Effector memory CD8-positive, alpha-beta T cell (primary cell): ENCODE measurements around the gene TEDC1.
A peak's percentile ranks its signal among the peaks of the same experiment; 100 is the strongest.

Source experiments
- ATAC-seq: fragments of 150-1000 bp; cut with Tn5 transposase; replicated peaks from 2 replicates; pipeline ENCODE4 v1.10.0; 2021; ENCODE audit warnings: mild to moderate bottlenecking, moderate library complexity
- DNase-seq, 3 experiments: peaks; one replicate each; pipeline ENCODE4 v3.0.0; 2021
- H3K27ac Mint-ChIP-seq, 2 donors: one replicate each; pipeline ENCODE4 v1.8.0; 2022; ENCODE audit warnings: mild to moderate bottlenecking in 2 of 2, mixed read lengths in 2 of 2, moderate library complexity in 2 of 2
- H3K27me3 Mint-ChIP-seq, 2 donors: one replicate each; pipeline ENCODE4 v1.8.0; 2022; ENCODE audit warnings: mixed read lengths in 2 of 2
- H3K36me3 Mint-ChIP-seq: one replicate; pipeline ENCODE4 v1.8.0; 2022; ENCODE audit warnings: mild to moderate bottlenecking, moderate library complexity, mixed read lengths; ENCODE audit not compliant: insufficient read depth
- H3K4me1 Mint-ChIP-seq, 2 donors: one replicate each; pipeline ENCODE4 v1.8.0; 2022; ENCODE audit warnings: low read depth in 2 of 2, mixed read lengths in 2 of 2
- H3K4me3 Mint-ChIP-seq, 2 donors: one replicate each; pipeline ENCODE4 v1.8.0; 2022; ENCODE audit warnings: mild to moderate bottlenecking in 2 of 2, mixed read lengths in 2 of 2, moderate library complexity in 2 of 2
- H3K9me3 Mint-ChIP-seq, 2 donors: one replicate each; pipeline ENCODE4 v1.8.0; 2022; ENCODE audit warnings: mixed read lengths in 2 of 2

TEDC1 gene

DNA sequence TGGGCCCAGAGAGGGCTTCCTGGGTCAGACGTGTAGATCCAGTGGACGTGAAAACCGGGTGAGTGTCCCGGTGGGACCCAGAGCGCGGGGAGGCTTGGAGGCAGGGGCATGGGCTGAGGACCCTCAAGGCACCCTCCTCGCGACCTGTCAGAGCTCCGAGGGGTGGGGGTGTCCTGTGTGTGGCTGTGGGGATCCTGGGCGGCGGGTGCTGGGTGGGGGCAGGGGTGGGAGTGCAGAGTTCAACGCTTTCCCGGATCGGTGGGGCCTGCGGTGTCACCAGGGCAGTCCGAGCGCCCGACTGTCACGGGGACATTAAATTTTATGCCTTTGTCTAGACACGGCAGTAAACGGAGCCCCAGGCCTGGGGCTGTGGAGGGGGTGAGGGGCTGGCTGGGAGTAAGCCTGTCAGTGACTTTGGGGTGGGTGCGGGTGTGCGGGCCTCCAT lies 36.4 kb downstream of the TEDC1 start:
- Mint-ChIP-seq H3K27me3 (peaks cover 28 to 39% of the 10 kb centered on the region in 2 donors), H3K27ac (no peak overlapping the region), H3K9me3 (no peaks in the 10 kb centered on the region), H3K4me1 (peaks cover 5 to 22% of the 10 kb centered on the region in 2 donors), H3K4me3 (peak overlapping the region; percentile 81), H3K36me3 (peaks cover 4% of the 10 kb centered on the region)
- DNase-seq: no peak
- ATAC-seq: no peak

DNA sequence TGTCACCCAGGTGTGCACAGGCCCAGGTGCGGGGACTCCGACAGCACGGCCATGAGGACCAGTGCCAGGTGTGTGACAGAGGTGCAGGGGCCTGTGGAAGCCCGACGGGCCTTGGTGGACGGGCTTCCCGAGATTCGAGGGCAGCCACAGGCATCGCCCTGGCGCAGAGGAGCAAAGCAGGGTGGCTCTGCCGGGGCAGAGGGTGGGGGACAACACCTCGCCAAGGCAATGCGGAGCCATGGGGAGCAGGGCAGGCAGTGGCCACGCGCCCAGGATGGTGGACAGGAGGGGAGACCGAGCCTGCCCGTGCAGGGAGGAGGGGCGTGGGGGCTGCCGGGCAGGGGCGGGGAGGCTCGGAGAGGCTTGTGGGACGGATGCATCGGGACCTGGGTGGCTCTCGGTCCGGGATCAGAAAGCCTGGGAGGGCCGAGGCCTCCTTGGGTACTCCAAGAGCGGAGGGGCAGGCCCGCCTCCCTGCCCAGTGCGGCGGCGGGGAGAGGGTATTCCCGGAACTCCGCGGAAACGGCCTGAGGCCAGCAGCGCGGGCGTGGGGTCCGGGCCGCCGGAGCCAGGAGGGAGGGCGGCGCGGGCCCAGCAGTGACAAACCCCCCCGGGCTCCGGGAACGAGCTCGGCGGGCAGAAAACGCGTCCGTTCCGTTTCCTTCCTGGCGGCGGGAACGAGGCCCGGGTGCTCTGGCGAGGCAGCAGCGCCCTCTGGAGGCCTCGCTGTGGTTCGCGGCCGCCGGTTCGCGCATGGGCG lies 37.0 kb downstream of the TEDC1 start:
- DNase-seq (peak; percentile 76 to 82 (median 81)), ATAC-seq (peak; percentile 72)
- Mint-ChIP-seq H3K27me3 (peaks cover 32 to 42% of the 10 kb centered on the region in 2 donors), H3K4me1 (peaks cover 5 to 24% of the 10 kb centered on the region in 2 donors), H3K4me3 (peak overlapping the region; percentile 81), H3K36me3 (peaks cover 4% of the 10 kb centered on the region), H3K27ac (no peak overlapping the region), H3K9me3 (no peaks in the 10 kb centered on the region)

DNA sequence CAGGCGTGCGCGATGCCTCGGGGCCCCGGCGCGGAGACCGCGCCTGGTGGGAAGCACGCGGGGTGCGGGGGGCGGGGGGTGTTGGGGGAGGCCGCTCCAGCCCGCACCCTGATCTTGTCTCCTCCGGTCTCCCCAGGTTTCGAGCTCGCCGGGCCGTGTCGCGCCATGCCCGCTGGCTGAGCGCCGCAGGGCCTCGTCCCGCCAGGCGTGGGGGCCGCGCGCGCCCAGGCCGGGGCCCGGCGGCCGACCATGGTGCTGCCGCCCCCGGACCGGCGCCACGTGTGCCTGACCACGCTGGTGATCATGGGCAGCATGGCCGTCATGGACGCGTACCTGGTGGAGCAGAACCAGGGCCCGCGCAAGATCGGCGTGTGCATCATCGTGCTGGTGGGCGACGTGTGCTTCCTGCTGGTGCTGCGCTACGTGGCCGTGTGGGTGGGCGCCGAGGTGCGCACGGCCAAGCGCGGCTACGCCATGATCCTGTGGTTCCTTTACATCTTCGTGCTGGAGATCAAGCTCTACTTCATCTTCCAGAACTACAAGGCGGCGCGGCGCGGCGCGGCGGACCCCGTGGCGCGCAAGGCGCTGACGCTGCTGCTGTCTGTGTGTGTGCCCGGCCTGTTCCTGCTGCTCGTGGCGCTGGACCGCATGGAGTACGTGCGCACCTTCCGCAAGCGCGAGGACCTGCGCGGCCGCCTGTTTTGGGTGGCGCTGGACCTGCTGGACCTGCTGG lies 37.7 kb downstream of the TEDC1 start:
- peak overlapping the region in 1 of 2 donors; percentile 68 for H3K27ac Mint-ChIP-seq
- H3K36me3 Mint-ChIP-seq: peaks cover 4% of the 10 kb centered on the region

DNA sequence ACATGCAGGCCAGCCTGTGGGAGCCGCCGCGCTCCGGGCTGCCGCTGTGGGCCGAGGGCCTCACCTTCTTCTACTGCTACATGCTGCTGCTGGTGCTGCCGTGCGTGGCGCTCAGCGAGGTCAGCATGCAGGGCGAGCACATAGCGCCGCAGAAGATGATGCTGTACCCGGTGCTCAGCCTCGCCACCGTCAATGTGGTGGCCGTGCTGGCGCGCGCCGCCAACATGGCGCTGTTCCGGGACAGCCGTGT lies 38.2 kb downstream of the TEDC1 start:
- Mint-ChIP-seq H3K9me3 (no peaks in the 10 kb centered on the region), H3K36me3 (peaks cover 7% of the 10 kb centered on the region), H3K4me1 (peaks cover 5 to 24% of the 10 kb centered on the region in 2 donors), H3K27ac (peak overlapping the region in 1 of 2 donors; percentile 68), H3K4me3 (peak overlapping the region; percentile 60 to 81), H3K27me3 (peaks cover 38 to 47% of the 10 kb centered on the region in 2 donors)
- no peak for DNase-seq
- ATAC-seq: peak; percentile 23

More for the DNA sequence above, 37.7 kb downstream of the TEDC1 start:
- Mint-ChIP-seq H3K27me3 (peaks cover 34 to 44% of the 10 kb centered on the region in 2 donors), H3K4me3 (peak overlapping the region; percentile 60 to 81), H3K9me3 (no peaks in the 10 kb centered on the region), H3K4me1 (peaks cover 5 to 24% of the 10 kb centered on the region in 2 donors)
- ATAC-seq (peak; percentile 13), DNase-seq (no peak)

DNA sequence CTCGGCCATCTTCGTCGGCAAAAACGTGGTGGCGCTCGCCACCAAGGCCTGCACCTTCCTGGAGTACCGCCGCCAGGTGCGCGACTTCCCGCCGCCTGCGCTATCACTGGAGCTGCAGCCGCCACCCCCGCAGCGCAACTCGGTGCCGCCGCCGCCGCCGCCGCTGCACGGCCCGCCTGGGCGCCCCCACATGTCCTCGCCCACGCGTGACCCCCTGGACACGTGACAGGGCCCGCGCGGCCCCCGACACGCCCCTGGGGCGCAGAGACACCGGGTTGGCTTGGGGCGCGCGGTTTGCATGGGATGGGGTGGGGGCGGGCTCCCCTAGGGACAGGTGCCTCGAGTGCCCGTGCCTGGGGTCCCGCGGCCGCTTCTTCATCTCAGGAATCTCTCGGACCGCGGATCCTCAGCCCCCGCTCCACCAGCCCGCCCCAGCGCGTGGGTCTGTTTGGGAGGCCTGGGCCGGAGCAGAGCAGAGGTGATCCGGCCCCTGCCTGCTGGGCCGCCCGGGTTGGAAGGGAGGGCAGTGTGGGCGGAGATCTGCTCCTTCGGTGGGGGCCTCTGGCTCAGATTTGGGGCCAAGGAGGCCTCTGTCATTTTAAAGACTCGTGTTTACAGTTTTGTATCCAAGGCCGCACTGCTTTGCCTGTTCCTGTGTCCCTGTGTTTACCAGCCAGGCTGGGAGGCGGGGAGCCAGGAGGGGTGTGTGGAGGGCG lies 38.7 kb downstream of the TEDC1 start:
- ATAC-seq (peak; percentile 4), DNase-seq (no peak)
- H3K27me3 Mint-ChIP-seq: peaks cover 35 to 46% of the 10 kb centered on the region in 2 donors
- H3K36me3 Mint-ChIP-seq: peaks cover 7% of the 10 kb centered on the region
- H3K27ac Mint-ChIP-seq: peak overlapping the region in 1 of 2 donors; percentile 68
- H3K9me3 Mint-ChIP-seq: no peaks in the 10 kb centered on the region
- peaks cover 5 to 24% of the 10 kb centered on the region in 2 donors for H3K4me1 Mint-ChIP-seq
- H3K4me3 Mint-ChIP-seq: peak overlapping the region; percentile 31 to 81

DNA sequence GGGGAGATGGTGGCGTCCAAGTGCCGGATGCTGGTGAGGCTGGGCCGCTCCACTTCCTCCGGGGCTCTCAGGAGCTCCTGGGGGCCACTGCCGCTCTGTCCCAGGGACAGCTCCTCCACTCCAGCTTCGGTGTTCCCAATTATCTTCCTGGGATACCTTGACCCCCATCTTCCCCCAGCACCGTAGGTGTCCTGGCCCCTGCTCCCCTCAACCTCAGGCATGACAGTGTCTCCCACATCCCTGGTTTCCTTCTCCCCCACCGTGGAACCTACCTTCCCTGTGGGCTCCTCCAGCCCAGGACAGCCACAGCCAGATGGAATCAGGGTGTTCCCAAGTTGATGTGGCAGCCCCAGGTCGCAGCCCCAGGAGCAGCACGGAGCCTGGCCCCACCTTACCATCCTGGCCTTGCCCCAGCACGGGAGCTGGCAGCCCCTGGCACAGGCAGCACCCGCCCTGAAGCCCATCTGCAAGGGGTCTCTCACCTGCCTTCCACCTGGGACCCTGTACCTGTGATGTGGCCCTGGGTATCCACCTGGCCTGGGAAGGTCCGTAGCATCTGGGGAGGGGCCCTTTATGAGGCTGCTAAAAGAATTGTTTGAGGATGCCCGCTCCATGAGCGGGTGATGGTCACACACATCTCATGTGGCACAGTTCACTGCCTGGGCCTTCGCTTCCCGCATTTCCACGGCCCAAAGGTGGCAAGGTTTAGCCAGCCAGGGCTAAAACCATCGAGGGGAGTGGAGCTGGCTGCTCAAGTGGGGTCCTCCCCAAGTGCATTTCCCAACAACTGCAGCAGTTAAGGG lies 39.4 kb downstream of the TEDC1 start:
- DNase-seq: no peak
- Mint-ChIP-seq H3K27ac (peak overlapping the region in 1 of 2 donors; percentile 35), H3K4me3 (peak overlapping the region; percentile 31 to 66), H3K9me3 (no peaks in the 10 kb centered on the region), H3K4me1 (peaks cover 5 to 24% of the 10 kb centered on the region in 2 donors), H3K36me3 (peaks cover 9% of the 10 kb centered on the region), H3K27me3 (peaks cover 35 to 41% of the 10 kb centered on the region in 2 donors)
- ATAC-seq: no peak

DNA sequence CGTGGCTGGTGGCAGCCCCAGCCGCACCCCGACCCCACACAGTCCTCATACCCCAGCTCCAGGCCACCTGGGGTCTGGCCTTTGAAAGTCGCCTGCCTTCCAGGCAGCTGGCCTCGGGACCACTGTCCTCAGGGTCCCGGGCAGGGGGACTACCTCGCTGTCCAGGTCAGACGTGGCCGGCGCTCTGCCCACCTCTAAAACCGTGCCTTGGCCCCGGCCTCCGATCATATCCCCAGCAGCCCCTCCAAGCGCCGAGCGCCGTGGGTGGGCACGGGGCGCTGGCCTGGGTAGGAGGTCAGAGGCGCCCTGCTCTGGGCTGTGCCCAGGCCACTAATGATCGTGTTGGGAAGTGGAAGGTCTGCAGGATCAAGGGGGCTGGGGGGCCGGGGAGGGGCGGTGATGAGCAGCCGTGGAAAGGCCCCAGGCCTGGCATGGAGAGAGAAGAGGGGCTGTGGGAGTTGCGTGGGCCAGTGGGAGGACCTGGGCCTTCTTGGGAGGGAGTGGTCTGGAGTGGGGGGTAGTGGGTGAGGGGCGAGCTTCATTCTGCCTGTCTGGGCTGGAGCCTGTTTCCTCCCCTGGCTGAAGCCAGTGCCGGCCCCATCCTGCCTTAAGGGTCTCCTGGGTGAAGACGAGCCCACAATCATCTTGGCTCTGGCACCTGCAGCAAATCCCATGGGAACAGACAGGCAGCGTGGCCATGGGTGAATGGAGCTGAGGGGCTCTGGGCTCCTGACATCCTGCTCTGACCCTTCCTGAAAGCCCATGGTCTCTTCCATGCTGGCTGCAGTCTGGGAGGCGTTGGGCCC lies 40.2 kb downstream of the TEDC1 start:
- no peak for DNase-seq
- ATAC-seq: no peak
- Mint-ChIP-seq H3K4me1 (peaks cover 5 to 24% of the 10 kb centered on the region in 2 donors), H3K27ac (peak overlapping the region in 1 of 2 donors; percentile 35), H3K9me3 (no peaks in the 10 kb centered on the region), H3K27me3 (peaks cover 37 to 42% of the 10 kb centered on the region in 2 donors), H3K4me3 (peak overlapping the region; percentile 15 to 66), H3K36me3 (peaks cover 11% of the 10 kb centered on the region)

DNA sequence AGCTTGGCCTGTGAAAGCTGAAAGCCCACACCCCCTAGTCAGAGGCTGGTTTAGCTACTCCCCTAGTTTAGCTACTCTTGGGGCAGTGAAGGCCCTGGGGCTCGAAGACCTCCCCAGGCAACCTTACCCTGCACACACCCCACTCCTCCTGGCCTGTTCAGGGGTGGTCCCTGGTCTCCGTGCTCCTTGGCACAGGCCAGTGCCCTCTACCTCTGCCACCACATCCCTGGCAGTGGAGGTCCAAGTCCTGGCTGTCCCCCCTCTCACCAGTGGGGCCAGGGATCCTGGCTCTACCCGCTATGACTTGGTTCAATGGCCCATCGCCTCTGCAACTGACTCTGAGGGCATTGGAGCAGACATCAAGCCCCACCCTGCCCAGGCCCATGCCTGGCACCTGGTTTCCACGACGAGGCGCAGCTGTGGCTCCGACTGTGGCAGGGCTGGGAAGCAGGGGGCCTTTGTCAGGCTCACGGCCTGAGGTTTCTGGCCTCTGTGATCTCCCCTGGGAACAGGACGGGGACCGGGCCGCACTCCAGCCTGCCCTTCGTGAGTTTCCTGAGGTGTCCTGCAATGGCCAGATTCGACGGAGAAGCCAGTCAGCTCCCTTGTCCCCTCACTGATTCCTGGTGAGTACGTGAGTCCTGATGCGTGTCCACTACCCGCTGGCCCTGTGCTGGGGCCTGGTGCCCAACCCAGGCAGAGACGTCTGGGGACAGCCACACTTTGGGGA lies 41.0 kb downstream of the TEDC1 start:
- H3K36me3 Mint-ChIP-seq: peaks cover 11% of the 10 kb centered on the region
- H3K27me3 Mint-ChIP-seq: peaks cover 42 to 47% of the 10 kb centered on the region in 2 donors
- no peak for ATAC-seq
- H3K9me3 Mint-ChIP-seq: no peaks in the 10 kb centered on the region
- H3K4me3 Mint-ChIP-seq: no peak overlapping the region
- peaks cover 3 to 25% of the 10 kb centered on the region in 2 donors for H3K4me1 Mint-ChIP-seq
- DNase-seq: no peak
- H3K27ac Mint-ChIP-seq: peak overlapping the region in 1 of 2 donors; percentile 29

DNA sequence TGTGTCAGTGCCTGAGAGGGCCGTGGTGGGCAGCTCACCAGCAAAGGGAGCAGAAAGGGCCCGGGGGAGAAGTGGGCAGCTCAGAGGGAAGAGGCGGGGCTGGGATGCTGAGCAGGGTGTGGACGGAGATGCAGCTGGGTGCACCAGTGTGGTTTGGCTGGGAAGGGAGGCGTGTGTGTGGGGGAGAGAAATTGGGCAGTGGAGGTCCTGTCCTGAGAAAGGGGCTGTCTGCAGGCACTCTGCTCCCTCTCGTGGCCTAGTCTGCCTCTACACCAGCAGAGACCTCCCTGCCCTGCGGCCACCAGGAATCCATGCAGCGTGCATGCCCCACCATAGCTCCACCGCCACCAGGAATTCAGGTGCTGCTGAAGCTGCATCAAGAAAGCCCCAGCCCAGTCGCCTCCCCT lies 41.7 kb downstream of the TEDC1 start:
- H3K27me3 Mint-ChIP-seq: peaks cover 36 to 45% of the 10 kb centered on the region in 2 donors

DNA sequence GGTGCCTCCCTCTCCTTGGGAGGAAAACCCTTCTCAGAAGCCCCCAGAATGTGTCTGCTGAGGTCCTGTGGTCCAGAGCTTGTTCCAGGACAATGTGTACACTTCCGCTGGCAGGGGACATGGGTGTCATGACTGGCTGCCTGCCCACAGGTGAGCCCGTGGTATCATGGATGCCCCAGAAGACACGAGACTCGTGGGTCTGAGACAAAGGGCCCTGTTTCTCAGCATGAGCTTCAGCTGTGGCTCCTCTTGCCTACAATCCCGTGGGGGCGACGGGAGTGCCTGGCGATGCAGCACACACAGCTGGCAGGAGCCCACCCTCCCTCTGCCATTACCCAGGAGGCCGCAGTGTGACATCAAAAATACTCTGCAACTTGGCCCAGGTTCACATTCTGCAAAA lies 42.3 kb downstream of the TEDC1 start:
- H3K36me3 Mint-ChIP-seq: peaks cover 8% of the 10 kb centered on the region
- H3K4me1 Mint-ChIP-seq: peaks cover 0 to 22% of the 10 kb centered on the region in 2 donors
- ATAC-seq (no peak), DNase-seq (no peak)
- H3K4me3 Mint-ChIP-seq: no peak overlapping the region
- no peak overlapping the region for H3K27ac Mint-ChIP-seq
- H3K9me3 Mint-ChIP-seq: no peaks in the 10 kb centered on the region
- H3K27me3 Mint-ChIP-seq: peaks cover 38 to 49% of the 10 kb centered on the region in 2 donors

More for the DNA sequence above, 41.7 kb downstream of the TEDC1 start:
- peaks cover 0 to 20% of the 10 kb centered on the region in 2 donors for H3K4me1 Mint-ChIP-seq
- no peak overlapping the region for H3K27ac Mint-ChIP-seq
- DNase-seq: no peak
- H3K9me3 Mint-ChIP-seq: no peaks in the 10 kb centered on the region
- H3K36me3 Mint-ChIP-seq: peaks cover 9% of the 10 kb centered on the region
- H3K4me3 Mint-ChIP-seq: no peak overlapping the region
- ATAC-seq: no peak

DNA sequence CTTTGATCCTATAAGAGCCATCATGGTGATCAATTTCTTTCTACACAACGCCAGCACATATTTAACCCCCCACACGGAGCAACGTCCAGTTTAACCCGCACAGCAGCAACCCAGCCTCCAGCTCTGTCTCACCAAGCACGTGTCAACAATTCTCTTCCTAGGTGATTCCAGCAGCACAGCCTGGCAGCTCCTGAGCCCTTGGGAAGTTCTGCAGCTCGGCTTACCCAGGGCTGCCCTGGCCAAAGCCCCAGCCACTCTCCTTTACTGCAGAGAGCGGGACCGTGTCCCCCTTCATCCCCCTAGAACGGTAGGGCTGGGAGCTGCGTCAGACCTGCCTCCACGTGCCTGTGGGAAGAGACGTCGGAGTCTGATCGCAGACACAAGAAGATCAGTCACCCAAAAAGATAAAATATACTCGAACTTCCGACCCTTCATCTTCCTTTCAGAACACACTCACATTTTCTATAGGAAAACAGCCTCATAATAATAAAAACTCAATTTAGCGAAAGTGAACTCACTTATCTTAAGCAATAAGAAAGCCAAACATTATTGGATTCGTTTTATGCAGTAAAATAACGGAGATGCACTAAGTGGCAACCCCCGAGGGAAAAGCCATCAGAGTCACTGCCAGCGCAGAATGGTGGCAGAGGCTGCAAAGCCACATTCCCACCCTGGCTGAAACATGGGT lies 42.9 kb downstream of the TEDC1 start:
- no peak for ATAC-seq

More for the DNA sequence above, 42.9 kb downstream of the TEDC1 start:
- no peak overlapping the region for H3K27ac Mint-ChIP-seq
- no peak overlapping the region for H3K4me3 Mint-ChIP-seq
- peaks cover 44 to 54% of the 10 kb centered on the region in 2 donors for H3K27me3 Mint-ChIP-seq
- DNase-seq: no peak
- peaks cover 0 to 19% of the 10 kb centered on the region in 2 donors for H3K4me1 Mint-ChIP-seq
- H3K9me3 Mint-ChIP-seq: no peaks in the 10 kb centered on the region
- H3K36me3 Mint-ChIP-seq: peaks cover 10% of the 10 kb centered on the region
